Renal cortical epithelial cell (primary cell): ENCODE data around the gene LPP. TPM values are rescaled to one million over a fixed set of nuclear protein-coding genes. Genes with fewer than 3 reads are reported as not detected.
"Not testable (repeated sequence)": the region's sequence is repeated elsewhere in the genome, so short reads cannot be mapped to it uniquely, and the experiment has no call there.

Source experiments
- DNase-seq: peaks from one replicate; pipeline ENCODE4 v3.0.0-alpha.2; 2011; ENCODE audit warnings: low read depth
- total RNA-seq: library from RNA; depleted of rRNA; stranded (reverse); fragments of >200 nt; gene quantifications from 2 replicates; pipeline ENCODE4 v1.2.3, GENCODE V29; 2014

LPP gene
- total RNA-seq, 1 donor from 2014 or later: 95.5 TPM

GRCh38 chr3:188702028-188702427, 548.1 kb downstream of the LPP start:
- DNase-seq: not testable (repeated sequence)

- no peak for DNase-seq
Observed at GRCh38 chr3:188706176-188706575, 552.2 kb downstream of the LPP start.

GRCh38 chr3:188706599-188706998, 552.6 kb downstream of the LPP start:
- no peak for DNase-seq

- no peak for DNase-seq
Observed at GRCh38 chr3:188707381-188708288, 553.7 kb downstream of the LPP start.

- DNase-seq: no peak
Observed at GRCh38 chr3:188711881-188712247, 557.9 kb downstream of the LPP start.

GRCh38 chr3:188712248-188712924, 558.4 kb downstream of the LPP start:
- DNase-seq: no peak

GRCh38 chr3:188712991-188713390, 559.0 kb downstream of the LPP start:
- no peak for DNase-seq

- DNase-seq: no peak
Observed at GRCh38 chr3:188719545-188719944, 565.6 kb downstream of the LPP start.

- DNase-seq: no peak
Observed at GRCh38 chr3:188720215-188720614, 566.3 kb downstream of the LPP start.

- DNase-seq: peak; percentile 73
Observed at GRCh38 chr3:188720636-188721035, 566.7 kb downstream of the LPP start.

- DNase-seq: no peak
Observed at GRCh38 chr3:188721312-188721711, 567.4 kb downstream of the LPP start.

- no peak for DNase-seq
Observed at GRCh38 chr3:188721990-188722389, 568.0 kb downstream of the LPP start.

GRCh38 chr3:188722963-188723362, 569.0 kb downstream of the LPP start:
- DNase-seq: no peak

- DNase-seq: no peak
Observed at GRCh38 chr3:188727052-188727451, 573.1 kb downstream of the LPP start.

GRCh38 chr3:188728371-188728896, 574.5 kb downstream of the LPP start:
- no peak for DNase-seq

- no peak for DNase-seq
Observed at GRCh38 chr3:188729422-188729821, 575.5 kb downstream of the LPP start.

GRCh38 chr3:188734395-188734794, 580.4 kb downstream of the LPP start:
- DNase-seq: peak; percentile 30

GRCh38 chr3:188739511-188739910, 585.6 kb downstream of the LPP start:
- DNase-seq: no peak

- no peak for DNase-seq
Observed at GRCh38 chr3:188740010-188740409, 586.1 kb downstream of the LPP start.

- no peak for DNase-seq
Observed at GRCh38 chr3:188742755-188743550, 589.0 kb downstream of the LPP start.

- DNase-seq: no peak
Observed at GRCh38 chr3:188744166-188744565, 590.2 kb downstream of the LPP start.

GRCh38 chr3:188745031-188745430, 591.1 kb downstream of the LPP start:
- DNase-seq: no peak
